Spleen (tissue), 7 donors: ENCODE data around the gene EXOC3.

Source experiments
- POLR2A ChIP-seq, 3 donors: fragments of 450-650 bp; IDR thresholded peaks; one replicate each; pipeline ENCODE4 v1.5.1; 2017; ENCODE audit warnings: antibody characterized with exemption in 3 of 3, mild to moderate bottlenecking in 1 of 3
- POLR2AphosphoS5 ChIP-seq, 3 donors: sonication (generic); formaldehyde crosslinking; IDR thresholded peaks; one replicate each; pipeline ENCODE4 v1.5.1; 2017; ENCODE audit warnings: antibody characterized with exemption in 3 of 3
- TF ChIP-seq, protein P1 (sequence below), 11 experiments: fragments of 200-600 bp in 7 of 11; fragments of 450-650 bp in 4 of 11; sonication (generic) in 4 of 11; IDR thresholded peaks in 8 of 11; conservative IDR thresholded peaks in 3 of 11; 1 replicate in 7 of 11; 2 replicates in 4 of 11; pipeline versions ENCODE4 v1.4.0 to v1.8.0; 2016 to 2021; ENCODE audit warnings: antibody characterized with exemption in 11 of 11, inconsistent platforms in 4 of 11, mild to moderate bottlenecking in 1 of 11
- donor health status: DM: no; HTN: no; CAD: no; lungs with moderate emphysema.
- donor health status: DM: no; HTN: no; CAD: no.
- donor health status: DM: no; HTN: no; CAD: no.

DNA sequence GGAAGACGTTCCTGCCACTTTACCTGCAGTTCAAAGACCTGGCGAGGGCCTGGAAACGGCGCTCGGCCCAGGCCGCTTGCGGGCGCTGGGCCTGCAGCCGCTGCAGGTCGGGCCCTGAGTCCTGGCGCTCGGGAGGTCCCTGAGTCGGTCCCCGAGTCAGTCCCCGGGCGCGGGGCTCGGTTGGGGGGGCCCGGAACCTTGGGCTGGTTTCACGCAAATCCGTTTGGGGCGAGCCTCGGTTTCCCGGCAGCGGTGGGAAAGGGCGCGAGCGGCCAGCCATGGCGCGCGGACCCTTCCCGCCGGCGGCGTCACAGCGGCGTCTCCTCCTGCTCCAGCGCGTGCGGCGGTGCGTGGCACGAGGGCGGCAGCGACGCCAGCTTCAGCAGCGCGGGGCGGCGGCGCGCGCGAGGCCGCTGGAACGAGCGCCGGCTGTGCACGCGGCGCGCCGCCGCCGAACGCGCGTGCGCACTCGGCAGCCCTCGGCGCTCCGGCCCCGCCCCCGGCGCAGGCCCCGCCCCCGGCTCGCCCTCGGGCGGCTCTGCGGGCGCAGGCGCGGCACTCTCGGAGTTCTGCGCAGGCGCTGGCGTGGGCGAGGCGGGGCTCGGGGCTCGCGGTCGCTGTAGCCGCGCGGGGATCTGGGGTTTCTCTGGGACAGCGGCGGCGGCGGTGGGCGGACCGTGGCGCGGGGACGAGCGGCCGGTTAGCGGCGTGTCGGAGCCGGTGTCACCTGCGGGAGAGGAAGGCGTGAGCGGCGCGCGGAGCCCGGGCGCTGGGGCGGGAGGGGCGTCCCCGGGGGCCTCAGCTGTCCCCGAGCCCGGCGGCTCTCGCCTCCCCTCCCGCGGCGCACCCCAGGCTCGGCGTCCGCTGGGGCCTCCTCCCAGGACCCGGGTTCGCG lies 29.9 kb downstream of the EXOC3 start:
- TF ChIP-seq, protein P1, sequence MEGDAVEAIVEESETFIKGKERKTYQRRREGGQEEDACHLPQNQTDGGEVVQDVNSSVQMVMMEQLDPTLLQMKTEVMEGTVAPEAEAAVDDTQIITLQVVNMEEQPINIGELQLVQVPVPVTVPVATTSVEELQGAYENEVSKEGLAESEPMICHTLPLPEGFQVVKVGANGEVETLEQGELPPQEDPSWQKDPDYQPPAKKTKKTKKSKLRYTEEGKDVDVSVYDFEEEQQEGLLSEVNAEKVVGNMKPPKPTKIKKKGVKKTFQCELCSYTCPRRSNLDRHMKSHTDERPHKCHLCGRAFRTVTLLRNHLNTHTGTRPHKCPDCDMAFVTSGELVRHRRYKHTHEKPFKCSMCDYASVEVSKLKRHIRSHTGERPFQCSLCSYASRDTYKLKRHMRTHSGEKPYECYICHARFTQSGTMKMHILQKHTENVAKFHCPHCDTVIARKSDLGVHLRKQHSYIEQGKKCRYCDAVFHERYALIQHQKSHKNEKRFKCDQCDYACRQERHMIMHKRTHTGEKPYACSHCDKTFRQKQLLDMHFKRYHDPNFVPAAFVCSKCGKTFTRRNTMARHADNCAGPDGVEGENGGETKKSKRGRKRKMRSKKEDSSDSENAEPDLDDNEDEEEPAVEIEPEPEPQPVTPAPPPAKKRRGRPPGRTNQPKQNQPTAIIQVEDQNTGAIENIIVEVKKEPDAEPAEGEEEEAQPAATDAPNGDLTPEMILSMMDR (IDR thresholded peaks at IDR 0.05 in 8 of 11, conservative IDR thresholded peaks at IDR 0.05 in 3 of 11): no peak
- no peak for TF ChIP-seq POLR2A (IDR thresholded peaks at IDR 0.05)
- peak; percentile 83 to 86 (median 84) for TF ChIP-seq POLR2AphosphoS5 (IDR thresholded peaks at IDR 0.05)
